ENCODE measurements around the gene GID4.

GID4 gene

DNA sequence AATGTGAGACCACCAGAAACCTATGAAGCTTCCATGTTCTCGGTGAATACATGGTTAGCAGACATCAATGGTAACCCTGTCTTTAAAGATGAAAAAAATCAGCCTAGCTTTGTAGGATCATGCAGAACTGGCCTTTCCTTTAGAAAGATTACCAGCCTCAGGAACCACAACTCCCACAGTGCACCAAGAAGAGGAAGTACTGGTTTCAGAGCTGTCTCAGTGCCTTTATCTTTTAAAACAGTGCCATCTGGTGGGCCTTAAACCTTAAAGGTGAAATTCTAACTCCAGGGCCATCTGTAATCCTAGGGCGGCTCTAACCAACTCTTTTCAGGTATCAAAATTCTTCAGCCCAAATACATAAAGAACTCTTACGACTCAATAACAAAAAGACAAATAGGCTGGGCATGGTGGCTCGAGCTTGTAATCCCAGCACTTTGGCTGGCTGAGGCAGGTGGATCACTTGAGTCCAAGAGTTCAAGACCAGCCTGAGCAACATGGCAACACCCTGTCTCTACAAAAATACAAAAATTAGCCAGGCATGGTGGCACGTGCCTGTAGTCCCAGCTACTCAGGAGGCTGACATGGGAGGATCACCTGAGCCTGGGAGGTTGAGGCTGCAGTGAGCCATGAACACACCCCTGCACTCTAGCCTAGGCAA lies 5.6 kb upstream of the GID4 start:
- H3K4me3 ChIP-seq (ENCODE audit: low read length): no peak overlapping the region
- no peaks in the 10 kb centered on the region for H3K9me3 ChIP-seq (ENCODE audit: insufficient read depth, low read depth, low read length)
- H3K27ac ChIP-seq (ENCODE audit: low read depth, low read length): no peak overlapping the region
- H3K36me3 ChIP-seq (ENCODE audit: insufficient read depth, low read length): no peaks in the 10 kb centered on the region
- H3K27me3 ChIP-seq (ENCODE audit: insufficient read depth, low read length): no peaks in the 10 kb centered on the region
- H3K9ac ChIP-seq (ENCODE audit: low read depth, low read length): no peak overlapping the region
- 40% methylated on average over 5 of the region's 5 CpGs for WGBS
- H3K4me1 ChIP-seq (ENCODE audit: insufficient read depth, low read length): peaks cover 7% of the 10 kb centered on the region; the same call in 1 of the 2 replicates

DNA sequence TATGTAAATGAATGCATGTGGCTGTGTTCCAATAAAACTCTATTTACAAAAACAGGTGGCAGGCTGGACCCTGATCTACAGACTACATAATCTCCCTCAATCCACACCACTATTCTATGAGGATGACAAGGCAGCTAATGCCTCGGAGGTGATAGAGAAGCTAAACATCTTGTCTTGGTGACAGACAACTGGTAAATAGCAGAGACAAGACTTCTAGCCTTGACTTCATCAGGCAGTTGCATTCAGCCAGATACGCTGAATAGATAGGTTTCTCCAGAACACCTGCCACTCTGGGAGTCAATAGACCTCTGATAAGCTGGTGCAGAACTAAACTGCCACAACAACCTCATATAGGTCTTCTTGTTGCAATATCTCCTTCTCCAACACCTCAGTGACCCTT lies 3.5 kb upstream of the GID4 start:
- H3K9me3 ChIP-seq (ENCODE audit: insufficient read depth, low read depth, low read length): no peaks in the 10 kb centered on the region
- 80% methylated on average over 2 of the region's 2 CpGs for WGBS

DNA sequence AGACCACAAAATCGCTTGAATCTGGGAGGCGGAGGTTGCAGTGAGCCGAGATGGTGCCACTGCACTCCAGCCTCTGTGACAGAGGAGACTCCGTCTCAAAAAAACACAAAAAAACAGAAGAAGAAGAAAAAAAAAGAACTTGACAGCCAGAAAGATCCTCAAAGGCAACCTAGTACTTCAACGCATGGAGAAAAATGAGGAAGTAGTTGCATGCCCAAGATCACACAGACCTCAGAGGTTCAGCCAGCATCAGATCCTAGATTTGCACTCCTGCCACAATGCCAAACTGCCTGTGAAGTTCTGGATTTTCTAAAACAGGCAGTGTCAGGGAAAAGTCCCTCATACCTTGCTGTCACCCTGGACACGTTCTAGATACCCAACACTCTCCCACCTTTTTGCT lies 1.7 kb upstream of the GID4 start:
- Histone ChIP-seq H3K4me1 (ENCODE audit: insufficient read depth, low read length) (peaks cover 13% of the 10 kb centered on the region; the same call in 1 of the 2 replicates), H3K9me3 (ENCODE audit: insufficient read depth, low read depth, low read length) (no peaks in the 10 kb centered on the region), H3K9ac (ENCODE audit: low read depth, low read length) (no peak overlapping the region), H3K36me3 (ENCODE audit: insufficient read depth, low read length) (no peaks in the 10 kb centered on the region), H3K27me3 (ENCODE audit: insufficient read depth, low read length) (no peaks in the 10 kb centered on the region), H3K4me3 (ENCODE audit: low read length) (peak overlapping the region; percentile 91; the same call in 1 of the 2 replicates), H3K27ac (ENCODE audit: low read depth, low read length) (no peak overlapping the region)
- 91% methylated on average over 6 of the region's 6 CpGs for WGBS

More for the DNA sequence above, 3.5 kb upstream of the GID4 start:
- H3K9ac ChIP-seq (ENCODE audit: low read depth, low read length): no peak overlapping the region
- H3K4me3 ChIP-seq (ENCODE audit: low read length): no peak overlapping the region
- peaks cover 13% of the 10 kb centered on the region; the same call in 1 of the 2 replicates for H3K4me1 ChIP-seq (ENCODE audit: insufficient read depth, low read length)
- H3K36me3 ChIP-seq (ENCODE audit: insufficient read depth, low read length): no peaks in the 10 kb centered on the region
- H3K27me3 ChIP-seq (ENCODE audit: insufficient read depth, low read length): no peaks in the 10 kb centered on the region
- no peak overlapping the region for H3K27ac ChIP-seq (ENCODE audit: low read depth, low read length)

DNA sequence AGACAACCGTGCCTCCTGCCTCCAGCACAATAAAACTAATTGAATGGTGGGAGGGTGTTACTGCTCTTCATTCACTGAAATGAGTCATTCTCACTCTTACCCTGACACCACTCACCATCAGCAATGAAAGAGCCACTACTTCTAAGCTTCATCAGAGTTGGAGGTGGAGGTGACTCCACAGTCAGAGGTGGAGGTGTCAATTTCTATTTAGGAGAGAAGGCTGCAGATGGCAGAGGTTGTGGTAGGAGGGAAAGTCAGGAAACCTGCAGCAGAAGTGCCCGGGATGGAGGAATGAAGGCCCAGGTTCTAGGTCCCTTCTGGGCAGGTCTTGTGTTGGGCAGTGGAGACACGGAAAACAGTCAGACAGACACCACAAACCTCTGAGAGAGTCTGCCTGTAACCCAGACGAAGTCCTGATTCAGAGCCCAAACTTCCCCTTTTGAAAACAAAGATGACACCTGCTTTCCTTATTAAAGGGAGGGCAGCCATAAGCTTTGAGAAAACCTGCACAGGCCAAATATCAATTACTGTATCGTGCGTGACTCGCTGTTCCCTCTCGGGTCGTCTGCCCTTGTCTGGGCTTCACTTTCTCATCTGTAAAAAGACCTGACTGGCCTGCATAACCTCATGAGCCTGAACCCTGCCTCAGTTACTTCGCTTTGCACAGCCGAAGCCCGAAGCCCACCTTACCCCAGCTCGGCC lies 908 bp upstream of the GID4 start:
- Histone ChIP-seq H3K4me1 (ENCODE audit: insufficient read depth, low read length) (peaks cover 13% of the 10 kb centered on the region; the same call in 1 of the 2 replicates), H3K9me3 (ENCODE audit: insufficient read depth, low read depth, low read length) (no peaks in the 10 kb centered on the region), H3K27me3 (ENCODE audit: insufficient read depth, low read length) (no peaks in the 10 kb centered on the region), H3K36me3 (ENCODE audit: insufficient read depth, low read length) (no peaks in the 10 kb centered on the region), H3K27ac (ENCODE audit: low read depth, low read length) (peak overlapping the region; percentile 58; the same call in 1 of the 2 replicates), H3K9ac (ENCODE audit: low read depth, low read length) (peak overlapping the region; percentile 78), H3K4me3 (ENCODE audit: low read length) (peak overlapping the region; percentile 91)
- WGBS: 5% methylated on average over 12 of the region's 13 CpGs

DNA sequence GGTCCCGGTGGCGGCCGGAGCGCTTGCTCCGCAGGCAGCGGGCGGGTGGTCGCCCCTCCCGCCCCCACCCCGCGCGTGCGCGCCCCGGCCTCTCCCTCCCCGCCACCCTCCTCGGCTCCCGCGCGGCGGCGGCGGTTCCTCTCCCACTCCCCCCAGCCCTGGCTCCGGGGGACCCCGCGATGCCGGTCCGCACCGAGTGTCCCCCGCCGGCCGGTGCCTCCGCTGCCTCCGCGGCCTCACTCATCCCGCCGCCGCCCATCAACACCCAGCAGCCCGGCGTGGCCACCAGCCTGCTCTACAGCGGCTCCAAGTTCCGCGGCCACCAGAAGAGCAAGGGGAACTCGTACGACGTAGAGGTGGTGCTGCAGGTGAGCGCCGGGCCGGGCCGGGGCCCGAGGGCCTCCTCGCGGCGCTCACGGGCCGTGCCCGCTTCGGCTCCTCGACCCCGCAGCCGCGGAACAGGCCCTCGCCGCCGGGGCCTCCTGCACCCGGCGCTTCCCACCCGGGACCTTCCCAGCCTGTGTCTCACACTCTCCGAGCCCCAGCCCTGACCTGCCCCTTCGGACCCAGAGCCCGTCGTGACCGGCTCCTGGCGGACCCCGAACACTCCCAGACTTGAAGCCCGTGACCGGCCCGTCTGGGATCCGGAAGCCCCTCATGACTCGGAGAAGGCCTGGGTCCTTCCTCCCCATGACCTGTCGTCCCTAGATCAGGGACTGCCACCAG lies 490 bp downstream of the GID4 start:
- Histone ChIP-seq H3K36me3 (ENCODE audit: insufficient read depth, low read length) (no peaks in the 10 kb centered on the region), H3K9ac (ENCODE audit: low read depth, low read length) (peak overlapping the region; percentile 71), H3K4me1 (ENCODE audit: insufficient read depth, low read length) (peaks cover 13% of the 10 kb centered on the region; the same call in 1 of the 2 replicates), H3K27ac (ENCODE audit: low read depth, low read length) (no peak overlapping the region), H3K4me3 (ENCODE audit: low read length) (peak overlapping the region; percentile 91), H3K27me3 (ENCODE audit: insufficient read depth, low read length) (no peaks in the 10 kb centered on the region), H3K9me3 (ENCODE audit: insufficient read depth, low read depth, low read length) (no peaks in the 10 kb centered on the region)
- WGBS: under 1% methylated on average over 74 of the region's 81 CpGs

DNA sequence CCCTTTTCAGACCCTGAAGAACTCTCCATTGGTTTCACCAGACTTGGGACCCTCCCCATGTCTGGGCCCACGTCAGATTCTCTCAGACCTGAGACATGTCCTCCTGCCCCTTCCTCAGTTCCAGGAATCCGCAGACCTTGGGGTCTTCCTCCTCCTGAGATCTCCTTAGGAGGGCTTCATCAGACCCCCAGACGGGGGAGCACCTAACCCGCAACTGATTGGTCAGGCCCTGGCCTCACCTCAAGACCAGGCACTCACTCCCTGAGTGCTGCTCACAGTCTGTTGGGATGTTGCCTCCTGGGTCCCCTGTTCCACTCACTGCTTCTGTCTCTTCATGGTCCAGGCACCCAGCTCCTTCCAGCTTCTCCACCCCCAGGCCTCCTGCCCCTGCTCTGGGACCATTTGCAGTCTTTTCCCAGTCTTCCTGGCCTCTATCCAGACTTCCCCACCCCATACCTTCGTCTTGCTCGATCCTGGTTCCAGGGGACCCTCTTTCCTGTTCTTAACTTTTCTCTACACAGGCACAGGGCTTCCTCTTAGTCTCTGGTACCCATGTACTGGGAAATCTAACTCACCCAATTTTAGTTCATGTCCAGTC lies 1.2 kb downstream of the GID4 start:
- peak overlapping the region; percentile 91 for H3K4me3 ChIP-seq (ENCODE audit: low read length)
- 40% methylated on average over 6 of the region's 6 CpGs for WGBS
- H3K4me1 ChIP-seq (ENCODE audit: insufficient read depth, low read length): peaks cover 13% of the 10 kb centered on the region; the same call in 1 of the 2 replicates
- no peaks in the 10 kb centered on the region for H3K9me3 ChIP-seq (ENCODE audit: insufficient read depth, low read depth, low read length)
- H3K36me3 ChIP-seq (ENCODE audit: insufficient read depth, low read length): peaks cover 4% of the 10 kb centered on the region
- peak overlapping the region; percentile 71 for H3K9ac ChIP-seq (ENCODE audit: low read depth, low read length)
- no peaks in the 10 kb centered on the region for H3K27me3 ChIP-seq (ENCODE audit: insufficient read depth, low read length)
- H3K27ac ChIP-seq (ENCODE audit: low read depth, low read length): no peak overlapping the region

DNA sequence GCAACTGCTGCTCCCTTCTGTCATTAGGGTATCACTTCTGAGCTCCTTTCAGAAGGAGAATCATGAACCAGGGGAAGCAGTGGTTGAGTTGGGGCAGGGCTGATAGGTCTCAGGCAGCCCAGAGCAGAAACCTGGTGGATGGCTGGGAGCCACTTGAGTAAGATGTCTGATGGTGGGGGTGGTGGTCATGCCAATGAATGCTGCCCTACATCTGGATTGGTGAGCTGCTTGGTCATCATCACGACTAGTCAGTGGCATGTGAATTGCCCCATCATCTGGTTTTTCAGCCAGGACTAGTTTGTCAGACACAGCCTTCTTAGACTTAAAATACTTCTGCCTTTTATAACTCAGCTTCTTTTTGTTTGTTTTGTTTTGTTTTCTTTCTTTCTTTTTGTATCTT lies 2.6 kb downstream of the GID4 start:
- no peak overlapping the region for H3K9ac ChIP-seq (ENCODE audit: low read depth, low read length)

DNA sequence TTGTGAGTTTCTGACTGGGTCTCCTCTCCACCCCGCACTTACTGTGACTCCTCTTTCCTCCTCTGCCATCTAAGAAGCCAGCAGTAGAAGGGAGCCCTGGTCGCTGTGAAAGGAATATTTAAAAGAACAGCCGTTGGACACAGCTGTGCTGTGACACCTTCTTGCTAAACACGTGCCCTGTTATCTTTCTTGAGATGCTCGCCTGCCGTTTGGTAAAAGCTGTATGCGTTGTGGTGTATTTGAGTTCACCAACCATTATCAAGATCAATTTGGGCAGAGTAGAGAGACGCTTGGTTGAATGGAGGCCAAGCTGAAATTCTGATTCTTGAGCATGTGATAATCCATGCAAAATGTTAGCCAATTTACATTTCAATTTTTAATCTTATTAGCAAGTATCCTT lies 3.8 kb downstream of the GID4 start:
- 84% methylated on average over 8 of the region's 8 CpGs for WGBS
- H3K27ac ChIP-seq (ENCODE audit: low read depth, low read length): no peak overlapping the region

More for the DNA sequence above, 2.6 kb downstream of the GID4 start:
- H3K9me3 ChIP-seq (ENCODE audit: insufficient read depth, low read depth, low read length): no peaks in the 10 kb centered on the region
- H3K4me3 ChIP-seq (ENCODE audit: low read length): no peak overlapping the region
- peaks cover 13% of the 10 kb centered on the region for H3K36me3 ChIP-seq (ENCODE audit: insufficient read depth, low read length)
- WGBS: 83% methylated on average over 1 of the region's 1 CpG
- no peak overlapping the region for H3K27ac ChIP-seq (ENCODE audit: low read depth, low read length)
- peaks cover 13% of the 10 kb centered on the region; the same call in 1 of the 2 replicates for H3K4me1 ChIP-seq (ENCODE audit: insufficient read depth, low read length)
- no peaks in the 10 kb centered on the region for H3K27me3 ChIP-seq (ENCODE audit: insufficient read depth, low read length)

DNA sequence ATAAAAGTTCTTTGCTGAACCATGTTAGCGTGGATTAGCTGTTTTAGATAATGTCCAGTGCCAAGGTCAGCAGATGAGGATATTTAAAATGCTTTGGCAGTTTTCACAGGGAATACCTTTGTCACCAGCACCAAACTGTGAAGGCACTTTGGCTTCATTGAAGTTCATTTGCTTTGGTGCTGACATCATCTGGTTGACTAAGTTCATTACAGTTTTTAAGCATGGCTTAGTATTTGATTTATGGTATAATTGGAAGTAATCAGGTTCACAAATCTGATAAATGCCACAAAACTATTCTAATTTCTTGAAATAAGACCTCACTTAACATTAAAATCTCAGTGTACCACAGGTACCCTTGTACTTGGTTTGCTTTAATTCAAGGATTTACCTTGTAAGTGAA lies 4.3 kb downstream of the GID4 start:
- Histone ChIP-seq H3K4me3 (ENCODE audit: low read length) (no peak overlapping the region), H3K27ac (ENCODE audit: low read depth, low read length) (no peak overlapping the region), H3K9ac (ENCODE audit: low read depth, low read length) (no peak overlapping the region), H3K27me3 (ENCODE audit: insufficient read depth, low read length) (no peaks in the 10 kb centered on the region), H3K36me3 (ENCODE audit: insufficient read depth, low read length) (peaks cover 20% of the 10 kb centered on the region), H3K4me1 (ENCODE audit: insufficient read depth, low read length) (peaks cover 6% of the 10 kb centered on the region; the same call in 1 of the 2 replicates), H3K9me3 (ENCODE audit: insufficient read depth, low read depth, low read length) (no peaks in the 10 kb centered on the region)
- 89% methylated on average over 1 of the region's 1 CpG for WGBS

More for the DNA sequence above, 3.8 kb downstream of the GID4 start:
- Histone ChIP-seq H3K9ac (ENCODE audit: low read depth, low read length) (no peak overlapping the region), H3K9me3 (ENCODE audit: insufficient read depth, low read depth, low read length) (no peaks in the 10 kb centered on the region), H3K4me3 (ENCODE audit: low read length) (no peak overlapping the region), H3K4me1 (ENCODE audit: insufficient read depth, low read length) (peaks cover 10% of the 10 kb centered on the region; the same call in 1 of the 2 replicates), H3K36me3 (ENCODE audit: insufficient read depth, low read length) (peaks cover 20% of the 10 kb centered on the region), H3K27me3 (ENCODE audit: insufficient read depth, low read length) (no peaks in the 10 kb centered on the region)

DNA sequence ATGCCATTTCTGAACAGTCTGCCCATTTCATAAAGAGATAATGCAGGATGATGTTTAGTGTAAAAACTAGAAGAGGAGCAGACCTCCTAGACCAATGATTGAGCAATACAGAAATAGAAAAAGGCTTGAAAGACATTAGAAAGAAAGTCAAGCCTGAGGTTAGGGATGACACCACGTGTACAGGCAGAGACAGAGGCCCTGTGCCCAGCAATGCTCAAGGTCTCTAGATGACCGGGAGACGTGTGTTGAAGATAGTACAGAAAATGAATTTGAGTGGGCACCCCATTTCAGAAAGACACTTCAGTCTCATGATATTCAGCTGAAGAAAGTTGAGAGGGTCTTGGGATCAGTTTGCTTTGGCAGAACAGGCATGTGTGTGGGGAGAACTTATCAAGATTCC lies 5.4 kb downstream of the GID4 start:
- Histone ChIP-seq H3K36me3 (ENCODE audit: insufficient read depth, low read length) (peaks cover 20% of the 10 kb centered on the region), H3K9me3 (ENCODE audit: insufficient read depth, low read depth, low read length) (no peaks in the 10 kb centered on the region), H3K27ac (ENCODE audit: low read depth, low read length) (no peak overlapping the region), H3K4me1 (ENCODE audit: insufficient read depth, low read length) (peaks cover 6% of the 10 kb centered on the region; the same call in 1 of the 2 replicates), H3K9ac (ENCODE audit: low read depth, low read length) (no peak overlapping the region), H3K4me3 (ENCODE audit: low read length) (no peak overlapping the region), H3K27me3 (ENCODE audit: insufficient read depth, low read length) (no peaks in the 10 kb centered on the region)
- 94% methylated on average over 3 of the region's 3 CpGs for WGBS
